Mucosa of rectum (tissue), 2 donors: Measurements from ENCODE around the gene EOMES.

Source experiments
- H3K27ac ChIP-seq, 2 donors: one replicate each; pipeline ENCODE4 v1.7.0; 2013; ENCODE audit warnings: inconsistent platforms in 2 of 2, low read depth in 2 of 2, low read length in 2 of 2
- H3K27me3 ChIP-seq, 2 donors: one replicate each; pipeline ENCODE4 v1.7.0; 2013; ENCODE audit warnings: low read length in 2 of 2; ENCODE audit not compliant: control insufficient read depth in 2 of 2, insufficient read depth in 2 of 2
- H3K36me3 ChIP-seq, 2 donors: one replicate each; pipeline ENCODE4 v1.7.0; 2013; ENCODE audit warnings: low read length in 2 of 2; ENCODE audit not compliant: control insufficient read depth in 2 of 2, insufficient read depth in 2 of 2
- H3K4me1 ChIP-seq, 2 donors: one replicate each; pipeline ENCODE4 v1.7.0; 2013; ENCODE audit warnings: low read length in 2 of 2, mild to moderate bottlenecking in 1 of 2; ENCODE audit not compliant: control insufficient read depth in 2 of 2, insufficient read depth in 2 of 2
- H3K4me3 ChIP-seq, 2 donors: one replicate each; pipeline ENCODE4 v1.7.0; 2013; ENCODE audit warnings: low read length in 2 of 2
- H3K9ac ChIP-seq, 2 donors: one replicate each; pipeline ENCODE4 v1.7.0; 2013; ENCODE audit warnings: low read length in 2 of 2, low read depth in 1 of 2, mild to moderate bottlenecking in 1 of 2
- H3K9me3 ChIP-seq, 2 donors: one replicate each; pipeline ENCODE4 v1.7.0; 2013; ENCODE audit warnings: low read length in 2 of 2; ENCODE audit not compliant: control insufficient read depth in 2 of 2
- donor health status: healthy.
- donor health status: Normal muscosa, but diverticular disease.

EOMES gene

DNA sequence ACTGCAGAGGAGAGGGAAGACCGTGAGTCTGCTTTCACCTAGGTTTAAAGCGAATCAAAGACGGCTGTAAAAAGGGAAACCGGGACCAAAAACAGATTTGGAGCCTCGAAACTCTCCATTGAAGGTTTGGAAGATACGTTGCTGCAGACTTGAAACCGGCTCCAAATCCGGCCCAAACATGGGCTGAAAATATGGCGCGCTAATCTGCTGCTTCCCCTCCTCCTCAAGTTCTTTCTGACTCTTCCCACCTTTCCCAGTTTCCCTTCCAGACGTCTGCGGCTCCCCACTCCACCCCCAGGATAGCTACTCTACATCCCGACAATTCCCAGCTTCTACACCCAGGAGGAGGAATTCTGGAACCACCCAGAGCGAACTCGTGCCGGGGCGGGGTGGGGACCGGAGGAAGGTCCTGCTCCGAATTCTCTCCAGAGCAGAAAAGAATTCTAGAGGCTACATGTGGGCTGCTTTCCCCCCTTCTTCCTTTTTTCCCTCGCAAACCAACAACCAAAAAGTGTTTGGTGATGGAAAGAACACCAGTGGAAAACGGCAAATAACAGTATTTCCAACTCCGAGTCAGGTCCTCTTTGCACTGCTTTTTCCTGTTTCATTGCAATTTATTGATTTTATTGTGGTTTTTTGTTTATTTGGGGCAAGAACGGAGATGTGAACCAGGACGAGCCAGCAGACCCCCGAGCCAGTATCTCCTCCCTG lies 8.5 kb downstream of the EOMES start:
- Histone ChIP-seq H3K36me3 (no peaks in the 10 kb centered on the region), H3K27me3 (peaks cover 49 to 54% of the 10 kb centered on the region in 2 donors), H3K4me1 (peaks cover 15 to 23% of the 10 kb centered on the region in 2 donors), H3K27ac (no peak overlapping the region), H3K9me3 (no peaks in the 10 kb centered on the region), H3K4me3 (peak overlapping the region; percentile 79 to 82), H3K9ac (peak overlapping the region in 1 of 2 donors; percentile 36)

DNA sequence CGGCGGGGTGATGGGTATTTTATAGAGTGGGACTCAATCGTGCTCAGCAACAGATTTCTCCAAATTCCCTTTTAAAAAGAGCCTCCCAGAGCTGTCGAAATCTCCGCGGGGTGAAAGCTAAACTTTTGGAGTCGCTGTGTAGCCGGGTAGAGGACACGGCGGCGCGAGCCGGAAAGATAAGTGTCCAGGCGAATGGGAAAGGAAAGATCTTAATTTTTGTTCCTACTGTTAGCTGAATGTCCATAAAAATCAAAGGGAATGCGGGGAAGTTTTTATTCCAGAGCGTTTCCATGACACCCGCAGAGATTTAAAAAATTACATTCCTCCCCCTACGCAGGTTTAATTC lies 9.1 kb downstream of the EOMES start:
- peak overlapping the region; percentile 32 to 36 for H3K9ac ChIP-seq
- no peak overlapping the region for H3K27ac ChIP-seq
- peaks cover 15 to 23% of the 10 kb centered on the region in 2 donors for H3K4me1 ChIP-seq
- no peaks in the 10 kb centered on the region for H3K9me3 ChIP-seq
- H3K36me3 ChIP-seq: no peaks in the 10 kb centered on the region
- peaks cover 49 to 54% of the 10 kb centered on the region in 2 donors for H3K27me3 ChIP-seq
- H3K4me3 ChIP-seq: peak overlapping the region; percentile 79 to 82

DNA sequence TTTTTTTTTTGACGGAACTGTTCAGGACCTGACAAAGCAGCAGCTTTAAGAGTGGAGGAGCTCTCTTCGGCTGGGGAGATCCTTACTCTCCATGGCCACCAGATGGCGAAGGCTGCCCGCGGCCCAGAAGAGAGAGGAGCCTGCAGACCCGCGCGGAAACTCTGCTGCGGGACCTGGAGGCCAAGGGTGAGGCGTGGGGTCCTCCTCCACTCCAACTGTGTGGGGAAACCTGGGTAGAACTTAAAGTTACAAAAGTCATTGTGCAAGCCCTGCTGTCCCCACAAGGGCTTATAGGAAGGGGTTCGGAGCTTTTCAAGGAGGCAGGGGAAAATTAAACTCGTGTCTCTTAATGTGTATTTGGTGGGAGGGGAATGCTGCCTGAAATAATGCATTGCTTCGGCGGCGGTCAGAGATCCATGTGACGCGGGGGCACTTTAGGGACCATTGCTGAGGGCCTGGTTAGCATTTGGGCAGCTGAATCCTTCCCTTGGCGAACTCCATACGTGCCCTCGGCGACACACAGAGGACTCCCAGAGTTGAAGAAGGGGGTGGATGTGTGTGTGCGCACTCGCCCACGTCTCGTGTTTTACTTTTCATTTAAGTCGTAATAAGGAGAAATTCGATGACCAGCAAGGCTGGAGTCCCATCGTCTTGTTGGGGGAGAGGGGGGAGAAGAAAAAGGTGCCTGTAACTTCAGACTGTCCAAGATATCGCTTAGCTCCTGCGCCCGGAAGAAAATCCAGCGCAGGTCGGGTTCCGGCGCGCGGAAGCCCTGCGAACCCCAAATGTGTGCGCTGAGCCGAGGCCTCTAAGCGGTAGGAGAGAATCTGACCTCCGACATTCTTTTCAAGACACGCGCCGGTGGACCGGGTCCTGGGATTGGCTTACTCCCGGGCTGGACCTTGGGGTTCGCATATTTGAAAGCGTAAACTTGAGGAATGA lies 9.7 kb downstream of the EOMES start:
- Histone ChIP-seq H3K27me3 (peaks cover 45 to 49% of the 10 kb centered on the region in 2 donors), H3K36me3 (no peaks in the 10 kb centered on the region), H3K9me3 (no peaks in the 10 kb centered on the region), H3K4me1 (peaks cover 15 to 23% of the 10 kb centered on the region in 2 donors), H3K9ac (peak overlapping the region; percentile 32 to 36), H3K4me3 (peak overlapping the region; percentile 79 to 82), H3K27ac (no peak overlapping the region)

DNA sequence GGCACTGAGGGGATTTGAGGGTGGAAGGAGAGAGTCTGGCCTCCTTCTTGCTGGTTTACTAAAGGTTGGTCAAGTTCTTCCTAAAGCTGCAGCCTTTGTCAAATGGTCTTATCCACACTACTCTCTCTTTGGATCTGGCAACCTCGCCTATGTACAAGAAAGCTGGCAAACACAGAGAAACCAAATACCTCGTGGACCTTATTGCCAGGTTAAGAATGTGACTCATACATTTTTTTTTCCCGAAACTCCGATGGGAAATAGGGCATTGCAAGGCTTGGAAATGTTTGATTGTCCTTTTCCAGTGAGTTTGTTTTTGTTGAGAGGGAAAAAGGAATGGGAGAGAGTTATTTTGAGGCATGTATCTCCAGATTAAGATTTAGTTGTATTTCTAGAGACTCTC lies 13.9 kb downstream of the EOMES start:
- Histone ChIP-seq H3K9ac (no peak overlapping the region), H3K36me3 (no peaks in the 10 kb centered on the region), H3K4me1 (peaks cover 2 to 8% of the 10 kb centered on the region in 2 donors), H3K27me3 (peaks cover 10 to 14% of the 10 kb centered on the region in 2 donors), H3K9me3 (no peaks in the 10 kb centered on the region), H3K4me3 (no peak overlapping the region), H3K27ac (no peak overlapping the region)

DNA sequence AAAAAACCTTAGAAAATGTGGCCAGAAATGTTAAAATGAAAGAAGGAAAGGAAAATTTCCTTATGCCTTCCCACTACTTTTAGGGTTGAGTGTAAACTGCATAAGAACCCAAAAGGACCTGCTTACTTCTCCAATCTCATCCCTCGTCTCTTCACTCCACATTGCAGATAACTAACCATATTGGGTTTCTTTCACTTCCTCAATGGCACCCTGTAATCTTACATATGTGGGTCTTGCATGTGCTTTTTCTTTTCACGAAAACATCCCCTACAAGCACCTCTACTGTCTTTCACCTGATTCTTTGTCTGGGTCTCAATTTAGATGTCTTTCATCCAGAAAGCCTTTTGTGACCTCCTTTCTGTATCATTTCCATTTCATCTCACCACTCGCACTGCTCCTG lies 23.1 kb downstream of the EOMES start:
- Histone ChIP-seq H3K36me3 (no peaks in the 10 kb centered on the region), H3K4me1 (no peaks in the 10 kb centered on the region)

DNA sequence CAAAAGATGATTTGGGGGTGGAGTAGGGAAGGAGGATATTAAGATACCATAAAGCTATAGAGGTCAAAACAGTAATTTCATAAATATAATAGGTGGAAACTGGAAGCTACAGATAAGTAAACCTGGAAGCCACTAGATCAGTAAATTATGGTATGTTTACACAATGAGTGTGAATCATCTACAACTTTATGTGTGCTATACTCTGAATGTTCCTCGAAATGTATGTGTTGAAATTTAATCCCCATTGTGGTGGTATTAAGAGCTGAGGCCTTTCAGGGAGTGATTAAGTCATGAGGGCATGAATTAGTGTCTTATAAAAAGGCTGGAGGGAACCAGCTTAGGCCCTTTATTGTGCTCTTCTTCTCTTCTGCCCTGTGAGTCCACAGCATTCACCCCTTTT lies 25.2 kb downstream of the EOMES start:
- Histone ChIP-seq H3K4me3 (no peak overlapping the region), H3K9me3 (no peaks in the 10 kb centered on the region), H3K36me3 (no peaks in the 10 kb centered on the region)

More for the DNA sequence above, 23.1 kb downstream of the EOMES start:
- H3K27ac ChIP-seq: no peak overlapping the region
- no peaks in the 10 kb centered on the region for H3K9me3 ChIP-seq
- no peak overlapping the region for H3K9ac ChIP-seq
- no peaks in the 10 kb centered on the region for H3K27me3 ChIP-seq
- no peak overlapping the region for H3K4me3 ChIP-seq

DNA sequence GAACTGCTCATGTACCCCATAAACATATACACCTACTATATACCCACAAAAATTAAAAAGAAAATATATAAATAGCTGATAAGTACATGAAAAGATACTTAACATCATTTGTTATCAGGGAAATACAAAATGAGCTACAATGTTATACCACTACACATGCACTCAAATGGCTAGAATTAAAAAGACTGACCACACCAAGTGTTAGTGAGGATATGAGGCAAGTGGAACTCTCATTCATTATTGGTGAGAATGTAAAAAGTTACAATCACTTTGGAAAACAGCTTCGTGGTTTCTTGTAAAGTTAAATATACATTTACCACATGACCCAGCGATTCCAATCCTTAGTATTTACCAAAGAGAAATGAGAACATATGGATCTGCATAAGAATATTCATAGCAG lies 26.5 kb downstream of the EOMES start:
- Histone ChIP-seq H3K4me1 (no peaks in the 10 kb centered on the region), H3K9ac (no peak overlapping the region), H3K4me3 (no peak overlapping the region), H3K36me3 (no peaks in the 10 kb centered on the region), H3K9me3 (no peaks in the 10 kb centered on the region), H3K27ac (no peak overlapping the region), H3K27me3 (no peaks in the 10 kb centered on the region)

More for the DNA sequence above, 25.2 kb downstream of the EOMES start:
- Histone ChIP-seq H3K27me3 (no peaks in the 10 kb centered on the region), H3K9ac (no peak overlapping the region), H3K4me1 (no peaks in the 10 kb centered on the region), H3K27ac (no peak overlapping the region)

DNA sequence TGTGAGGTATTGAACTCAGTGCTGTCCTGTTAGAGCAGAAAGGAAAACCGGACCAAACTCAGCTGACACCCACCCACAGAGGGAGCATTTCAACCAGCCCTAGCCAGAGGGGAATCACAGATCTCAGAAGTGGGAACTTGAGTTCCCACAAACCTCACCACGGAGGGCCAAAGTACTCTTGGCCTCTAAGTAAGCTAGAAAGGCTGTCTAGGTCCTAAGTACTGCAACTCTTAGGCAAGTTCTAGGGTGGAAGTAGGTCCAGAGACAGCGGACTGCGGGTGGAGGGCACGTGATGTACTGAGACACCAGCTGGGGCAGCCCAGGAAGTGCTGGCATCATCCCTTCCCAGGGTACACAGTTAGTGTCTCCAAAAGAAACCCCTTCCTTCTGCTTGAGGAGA lies 34.1 kb downstream of the EOMES start:
- Histone ChIP-seq H3K4me3 (no peak overlapping the region), H3K27ac (no peak overlapping the region), H3K9ac (no peak overlapping the region), H3K36me3 (no peaks in the 10 kb centered on the region), H3K4me1 (no peaks in the 10 kb centered on the region), H3K27me3 (no peaks in the 10 kb centered on the region), H3K9me3 (no peaks in the 10 kb centered on the region)

DNA sequence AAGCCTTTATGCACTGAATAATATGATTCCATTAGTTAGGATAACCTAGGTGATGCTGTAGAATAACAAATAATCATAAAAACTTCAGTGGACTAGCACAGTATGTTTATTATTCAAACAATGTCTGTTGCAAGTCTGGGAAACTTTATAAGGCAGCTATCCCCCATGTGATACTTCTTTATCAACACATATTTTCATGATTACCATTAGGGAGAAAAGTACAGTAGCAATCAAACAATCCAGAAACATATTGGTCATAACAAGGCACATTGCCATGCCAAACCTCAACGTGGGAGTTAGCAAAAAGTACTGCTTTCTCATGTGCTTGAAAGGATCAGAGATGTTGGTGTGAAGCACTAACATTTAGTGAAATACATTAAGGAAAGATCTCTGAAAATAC lies 35.5 kb downstream of the EOMES start:
- no peaks in the 10 kb centered on the region for H3K9me3 ChIP-seq
- H3K36me3 ChIP-seq: no peaks in the 10 kb centered on the region
- H3K4me3 ChIP-seq: no peak overlapping the region

DNA sequence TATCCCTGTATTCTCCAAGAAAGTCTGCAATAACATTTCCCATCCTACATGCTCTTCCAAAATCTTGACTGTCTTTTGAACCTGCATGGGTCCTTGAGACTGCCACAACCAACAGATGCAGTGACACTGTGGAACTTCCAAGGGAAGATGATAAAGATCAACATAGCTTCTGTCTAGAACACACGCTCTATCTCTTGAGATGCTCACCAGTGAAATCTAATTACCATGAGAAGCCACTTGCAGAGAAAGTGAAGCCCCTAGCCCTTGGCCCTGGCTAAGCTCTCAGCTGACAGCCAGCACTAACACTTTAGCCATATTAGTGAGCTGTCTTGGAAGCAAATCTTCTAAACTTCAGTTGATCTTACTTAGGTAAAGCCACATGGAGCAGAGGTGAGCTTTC lies 36.6 kb downstream of the EOMES start:
- H3K4me1 ChIP-seq: peaks cover 0 to 4% of the 10 kb centered on the region in 2 donors
- H3K27ac ChIP-seq: no peak overlapping the region
- no peaks in the 10 kb centered on the region for H3K27me3 ChIP-seq
- no peak overlapping the region for H3K4me3 ChIP-seq
- H3K9ac ChIP-seq: no peak overlapping the region
- no peaks in the 10 kb centered on the region for H3K9me3 ChIP-seq
- H3K36me3 ChIP-seq: no peaks in the 10 kb centered on the region

More for the DNA sequence above, 35.5 kb downstream of the EOMES start:
- Histone ChIP-seq H3K27ac (no peak overlapping the region), H3K9ac (no peak overlapping the region), H3K27me3 (no peaks in the 10 kb centered on the region), H3K4me1 (no peaks in the 10 kb centered on the region)
